Measurements from ENCODE around the gene GLUL.
"Not testable (repeated sequence)": the region's sequence is repeated elsewhere in the genome, so short reads cannot be mapped to it uniquely, and the experiment has no call there.

Gene GLUL

DNA sequence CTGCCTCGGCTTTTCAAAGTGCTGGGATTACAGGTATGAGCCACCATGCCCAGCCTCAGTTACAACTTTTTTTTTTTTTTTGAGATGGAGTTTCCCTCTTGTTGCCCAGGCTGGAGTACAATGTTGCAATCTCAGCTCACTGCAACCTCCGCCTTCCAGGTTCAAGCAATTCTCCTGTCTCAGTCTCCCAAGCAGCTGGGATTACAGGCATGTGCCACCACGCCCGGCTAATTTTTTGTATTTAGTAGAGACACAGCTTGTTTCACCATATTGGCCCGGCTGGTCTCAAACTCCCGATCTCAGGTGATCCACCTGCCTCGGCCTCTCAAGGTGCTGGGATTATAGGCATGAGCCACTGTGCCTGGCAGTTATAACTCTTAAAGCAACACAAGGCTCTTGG is 11.8 kb downstream of the GLUL start:
- Histone ChIP-seq H3K4me1 (ENCODE audit: control insufficient read depth, insufficient read depth, low read length) (peaks cover 53% of the 10 kb centered on the region), H3K36me3 (ENCODE audit: control insufficient read depth, insufficient read depth, low read length) (peaks cover 12% of the 10 kb centered on the region)
- not testable (repeated sequence) for H3K9ac ChIP-seq (ENCODE audit: low read length); H3K27me3 ChIP-seq (ENCODE audit: control insufficient read depth, insufficient read depth, low read length); H3K4me3 ChIP-seq (ENCODE audit: low read length); H3K9me3 ChIP-seq (ENCODE audit: control insufficient read depth, low read length)

DNA sequence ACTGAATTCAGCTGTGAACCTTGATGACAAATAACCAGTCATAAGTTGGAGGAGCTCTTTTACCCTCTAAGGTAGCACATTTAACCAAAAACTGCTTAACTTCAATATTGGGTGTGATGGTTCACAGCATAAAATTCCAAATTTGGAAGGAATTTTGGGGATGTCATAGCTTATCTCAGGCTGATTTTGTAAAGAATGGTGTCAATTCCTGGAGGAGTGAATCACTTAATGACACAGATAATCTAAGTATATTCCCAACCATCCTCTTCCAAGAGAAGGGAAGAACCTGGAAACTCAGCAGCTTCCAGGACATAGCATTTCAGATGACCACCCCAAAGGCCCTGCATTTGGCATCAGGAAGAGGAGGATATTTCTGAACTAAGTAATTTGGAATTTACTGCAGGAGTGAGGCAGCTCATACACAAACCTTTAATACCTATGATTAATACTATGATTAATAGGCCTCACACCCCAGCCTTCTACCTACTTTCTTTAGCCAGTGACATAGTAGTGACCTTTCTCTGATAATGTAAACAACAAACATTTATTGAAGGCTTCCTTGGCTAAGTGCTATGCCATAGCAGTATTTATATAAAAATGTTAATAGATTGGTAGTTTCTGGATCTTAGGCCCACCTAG is 14.5 kb downstream of the GLUL start:
- no peaks in the 10 kb centered on the region for H3K9me3 ChIP-seq (ENCODE audit: control insufficient read depth, low read length)
- H3K4me3 ChIP-seq (ENCODE audit: low read length): no peak overlapping the region
- H3K4me1 ChIP-seq (ENCODE audit: control insufficient read depth, insufficient read depth, low read length): peaks cover 34% of the 10 kb centered on the region
- H3K9ac ChIP-seq (ENCODE audit: low read length): no peak overlapping the region
- no peaks in the 10 kb centered on the region for H3K27me3 ChIP-seq (ENCODE audit: control insufficient read depth, insufficient read depth, low read length)
- H3K36me3 ChIP-seq (ENCODE audit: control insufficient read depth, insufficient read depth, low read length): peaks cover 1% of the 10 kb centered on the region

DNA sequence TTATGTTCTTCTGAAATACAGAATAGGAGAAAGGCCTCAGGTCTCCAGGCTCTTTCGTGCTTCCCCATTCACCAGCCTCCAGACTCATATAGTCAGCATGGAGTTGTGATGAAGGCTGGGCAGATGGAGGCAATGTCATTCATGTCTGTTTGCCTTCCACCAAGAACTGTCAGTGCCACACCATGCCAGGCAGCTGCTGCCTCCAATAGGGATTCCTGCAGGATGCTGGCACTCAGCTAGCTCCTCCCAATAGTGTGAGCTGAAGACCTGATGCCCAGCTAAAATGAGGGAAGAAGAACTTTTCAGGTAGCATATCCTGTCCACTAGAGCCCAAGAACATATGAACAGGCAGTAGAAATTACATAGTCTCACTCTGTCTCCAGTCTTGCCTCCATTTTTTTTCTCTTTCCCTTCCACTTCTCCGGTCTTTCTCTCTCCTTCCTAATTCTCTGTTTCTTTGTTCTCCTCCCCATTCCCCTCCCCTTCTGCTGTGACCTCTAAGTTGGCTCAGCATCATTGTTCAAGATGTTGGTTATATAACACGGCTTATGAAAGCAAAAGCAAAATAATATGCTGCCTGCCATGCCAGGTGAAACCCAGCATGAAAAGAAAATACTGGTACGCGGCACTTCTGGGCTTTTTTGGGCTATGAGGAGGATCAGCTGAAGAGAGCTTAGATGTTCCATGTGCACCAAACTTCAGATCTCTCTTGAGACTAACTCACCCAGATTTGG is 17.3 kb downstream of the GLUL start:
- Histone ChIP-seq H3K9ac (ENCODE audit: low read length) (no peak overlapping the region), H3K27me3 (ENCODE audit: control insufficient read depth, insufficient read depth, low read length) (no peaks in the 10 kb centered on the region), H3K36me3 (ENCODE audit: control insufficient read depth, insufficient read depth, low read length) (no peaks in the 10 kb centered on the region), H3K4me1 (ENCODE audit: control insufficient read depth, insufficient read depth, low read length) (peaks cover 19% of the 10 kb centered on the region), H3K9me3 (ENCODE audit: control insufficient read depth, low read length) (no peaks in the 10 kb centered on the region), H3K4me3 (ENCODE audit: low read length) (no peak overlapping the region)

DNA sequence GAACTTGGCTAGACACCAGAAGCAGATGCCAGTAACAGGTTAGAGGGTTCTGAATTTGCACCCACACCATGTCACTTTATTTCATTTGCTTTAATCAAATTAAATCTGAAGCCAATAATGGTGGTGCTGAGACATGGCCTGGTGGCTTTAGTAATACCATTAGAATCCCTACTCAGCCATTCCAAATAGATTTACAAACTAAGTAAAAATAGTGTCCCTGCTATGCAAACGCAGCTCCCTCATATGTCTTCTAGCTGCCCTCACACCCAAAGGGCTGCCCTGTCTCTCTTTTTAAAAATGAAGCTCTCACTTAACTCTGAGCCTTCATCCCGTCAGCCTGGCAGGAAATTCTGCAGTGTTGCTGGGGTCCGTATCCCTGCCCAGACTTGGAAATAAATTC is 21.1 kb downstream of the GLUL start:
- Histone ChIP-seq H3K27me3 (ENCODE audit: control insufficient read depth, insufficient read depth, low read length) (no peaks in the 10 kb centered on the region), H3K9me3 (ENCODE audit: control insufficient read depth, low read length) (no peaks in the 10 kb centered on the region), H3K4me3 (ENCODE audit: low read length) (no peak overlapping the region), H3K36me3 (ENCODE audit: control insufficient read depth, insufficient read depth, low read length) (no peaks in the 10 kb centered on the region), H3K9ac (ENCODE audit: low read length) (no peak overlapping the region), H3K4me1 (ENCODE audit: control insufficient read depth, insufficient read depth, low read length) (no peaks in the 10 kb centered on the region)

DNA sequence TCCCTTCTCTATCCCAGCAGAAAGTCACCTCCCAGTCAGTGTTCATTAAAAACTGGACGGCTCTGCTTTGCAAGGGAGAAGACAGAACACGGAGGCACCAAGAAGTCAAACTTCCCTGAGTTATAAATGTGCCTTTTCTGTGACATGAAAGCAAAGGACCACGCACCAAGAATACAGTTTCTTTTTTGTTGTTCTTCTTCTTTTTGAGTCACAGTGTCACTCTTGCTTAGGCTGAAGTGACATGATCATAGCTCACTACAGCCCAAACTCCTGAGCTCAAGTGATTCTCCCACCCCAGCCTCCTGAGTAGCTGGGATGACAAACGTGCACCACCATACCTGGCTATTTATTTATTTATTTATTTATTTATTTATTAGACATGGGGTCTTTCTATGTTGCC is 22.7 kb downstream of the GLUL start:
- no peaks in the 10 kb centered on the region for H3K27me3 ChIP-seq (ENCODE audit: control insufficient read depth, insufficient read depth, low read length)
- H3K4me1 ChIP-seq (ENCODE audit: control insufficient read depth, insufficient read depth, low read length): no peaks in the 10 kb centered on the region
- no peak overlapping the region for H3K4me3 ChIP-seq (ENCODE audit: low read length)
- H3K9me3 ChIP-seq (ENCODE audit: control insufficient read depth, low read length): no peaks in the 10 kb centered on the region
- H3K36me3 ChIP-seq (ENCODE audit: control insufficient read depth, insufficient read depth, low read length): no peaks in the 10 kb centered on the region
- H3K9ac ChIP-seq (ENCODE audit: low read length): no peak overlapping the region

DNA sequence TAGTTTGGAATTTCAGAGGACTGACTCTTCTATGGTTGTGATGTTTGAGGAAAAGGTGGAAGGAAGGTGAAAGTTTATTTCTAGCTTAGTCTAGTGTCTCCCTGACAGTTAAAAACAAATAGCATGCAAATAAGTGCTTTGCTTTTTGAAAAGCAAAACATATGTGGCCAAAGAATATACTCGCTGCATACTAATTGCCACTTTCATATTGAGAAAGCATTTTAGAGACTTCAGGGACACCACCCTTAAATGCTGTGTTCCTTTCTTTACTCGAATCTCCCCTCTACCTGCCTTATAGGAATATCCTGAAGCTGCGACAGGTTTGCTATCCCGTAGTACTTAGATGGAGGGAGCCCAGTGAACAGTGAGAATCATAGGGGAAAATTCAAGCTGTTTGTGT is 23.2 kb downstream of the GLUL start:
- H3K4me3 ChIP-seq (ENCODE audit: low read length): no peak overlapping the region
- H3K27me3 ChIP-seq (ENCODE audit: control insufficient read depth, insufficient read depth, low read length): no peaks in the 10 kb centered on the region
- H3K9ac ChIP-seq (ENCODE audit: low read length): no peak overlapping the region
- no peaks in the 10 kb centered on the region for H3K4me1 ChIP-seq (ENCODE audit: control insufficient read depth, insufficient read depth, low read length)
- no peaks in the 10 kb centered on the region for H3K9me3 ChIP-seq (ENCODE audit: control insufficient read depth, low read length)
- no peaks in the 10 kb centered on the region for H3K36me3 ChIP-seq (ENCODE audit: control insufficient read depth, insufficient read depth, low read length)

DNA sequence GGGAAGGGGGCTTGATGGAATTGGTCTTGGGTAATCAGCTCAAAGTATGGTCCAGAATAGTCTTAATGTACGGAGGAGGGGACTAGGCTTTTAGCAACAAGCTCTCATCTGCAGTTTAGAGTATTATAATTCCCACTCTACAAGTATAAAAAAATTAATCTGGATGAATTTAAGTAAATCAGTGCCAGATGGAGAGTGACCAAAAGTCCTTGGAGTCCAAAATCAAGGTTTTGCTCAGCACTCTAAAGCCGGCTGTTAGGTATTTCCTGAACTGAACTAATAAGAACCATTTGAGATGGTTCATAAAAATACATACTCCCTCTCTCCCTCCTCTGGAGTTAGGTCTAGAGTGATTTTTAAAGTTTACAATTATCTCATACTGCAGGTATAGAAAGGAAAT is 23.7 kb downstream of the GLUL start:
- H3K36me3 ChIP-seq (ENCODE audit: control insufficient read depth, insufficient read depth, low read length): no peaks in the 10 kb centered on the region
- H3K4me1 ChIP-seq (ENCODE audit: control insufficient read depth, insufficient read depth, low read length): peaks cover 2% of the 10 kb centered on the region
- H3K9ac ChIP-seq (ENCODE audit: low read length): no peak overlapping the region
- H3K4me3 ChIP-seq (ENCODE audit: low read length): no peak overlapping the region
- no peaks in the 10 kb centered on the region for H3K9me3 ChIP-seq (ENCODE audit: control insufficient read depth, low read length)
- H3K27me3 ChIP-seq (ENCODE audit: control insufficient read depth, insufficient read depth, low read length): no peaks in the 10 kb centered on the region

DNA sequence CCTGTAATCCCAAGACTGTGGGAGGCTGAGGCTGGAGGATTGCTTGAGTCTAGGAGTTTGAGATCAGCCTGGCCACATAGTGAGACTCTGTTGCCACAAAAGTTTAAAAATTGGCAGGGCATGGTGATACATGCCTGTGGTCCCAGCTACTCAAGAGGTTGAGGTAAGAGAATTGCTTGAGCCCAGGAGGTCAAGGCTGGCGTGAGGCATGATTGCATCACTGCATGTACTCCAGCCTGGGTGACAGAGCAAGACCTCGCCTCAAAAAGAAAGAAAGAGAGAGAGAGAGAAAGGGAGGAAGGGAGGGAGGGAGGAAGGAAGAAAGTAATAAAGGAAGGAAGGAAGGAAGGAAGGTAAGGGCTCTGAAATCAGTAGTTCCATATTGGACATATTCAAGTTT is 25.0 kb downstream of the GLUL start:
- Histone ChIP-seq H3K4me3 (ENCODE audit: low read length) (no peak overlapping the region), H3K36me3 (ENCODE audit: control insufficient read depth, insufficient read depth, low read length) (no peaks in the 10 kb centered on the region), H3K9me3 (ENCODE audit: control insufficient read depth, low read length) (no peaks in the 10 kb centered on the region), H3K9ac (ENCODE audit: low read length) (no peak overlapping the region), H3K27me3 (ENCODE audit: control insufficient read depth, insufficient read depth, low read length) (no peaks in the 10 kb centered on the region), H3K4me1 (ENCODE audit: control insufficient read depth, insufficient read depth, low read length) (peaks cover 10% of the 10 kb centered on the region)

DNA sequence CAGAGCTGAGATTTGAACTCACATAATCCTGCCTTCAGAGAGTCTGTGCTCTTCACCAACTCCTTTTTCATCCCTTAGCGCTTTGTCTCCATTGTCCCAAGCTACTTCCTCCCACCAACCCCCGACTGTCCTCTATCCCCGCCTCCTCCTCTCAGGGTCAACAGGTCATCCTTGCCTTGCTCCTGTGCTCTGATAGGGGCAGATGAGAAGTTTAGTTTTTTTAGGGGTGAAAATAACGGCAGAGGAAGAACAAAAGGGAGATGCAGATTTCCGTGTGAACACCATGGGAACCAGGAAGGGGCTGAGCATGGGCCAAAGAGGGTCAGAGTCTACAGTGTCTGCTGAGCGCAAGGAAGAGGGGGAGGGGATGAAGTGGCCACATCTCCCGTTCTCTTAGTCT is 31.9 kb downstream of the GLUL start:
- H3K4me1 ChIP-seq (ENCODE audit: control insufficient read depth, insufficient read depth, low read length): peaks cover 10% of the 10 kb centered on the region
- no peaks in the 10 kb centered on the region for H3K9me3 ChIP-seq (ENCODE audit: control insufficient read depth, low read length)
- no peaks in the 10 kb centered on the region for H3K36me3 ChIP-seq (ENCODE audit: control insufficient read depth, insufficient read depth, low read length)
- H3K27me3 ChIP-seq (ENCODE audit: control insufficient read depth, insufficient read depth, low read length): no peaks in the 10 kb centered on the region
- H3K9ac ChIP-seq (ENCODE audit: low read length): no peak overlapping the region
- no peak overlapping the region for H3K4me3 ChIP-seq (ENCODE audit: low read length)

DNA sequence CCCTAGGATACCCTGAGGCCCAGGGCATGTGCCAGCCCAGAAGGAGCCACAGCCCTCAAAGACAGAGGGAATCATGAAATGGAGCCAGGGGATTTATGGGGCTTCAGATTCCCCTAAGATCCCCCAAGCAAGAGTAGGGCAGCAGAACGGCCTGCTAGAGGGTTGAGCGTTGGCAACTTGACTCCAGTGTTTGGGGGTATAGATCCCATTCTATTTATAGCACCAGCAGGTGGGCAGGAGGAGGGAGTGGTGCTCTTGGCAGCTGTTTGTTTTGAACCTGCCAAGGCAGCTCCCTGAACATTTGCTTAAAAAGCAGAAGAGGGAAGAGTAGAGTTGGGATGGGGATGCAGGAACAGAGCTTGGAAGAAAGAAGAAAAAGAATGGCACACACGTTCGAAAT is 33.7 kb downstream of the GLUL start:
- Histone ChIP-seq H3K9me3 (ENCODE audit: control insufficient read depth, low read length) (no peaks in the 10 kb centered on the region), H3K27me3 (ENCODE audit: control insufficient read depth, insufficient read depth, low read length) (no peaks in the 10 kb centered on the region), H3K4me3 (ENCODE audit: low read length) (no peak overlapping the region), H3K9ac (ENCODE audit: low read length) (no peak overlapping the region), H3K4me1 (ENCODE audit: control insufficient read depth, insufficient read depth, low read length) (peaks cover 7% of the 10 kb centered on the region), H3K36me3 (ENCODE audit: control insufficient read depth, insufficient read depth, low read length) (no peaks in the 10 kb centered on the region)

DNA sequence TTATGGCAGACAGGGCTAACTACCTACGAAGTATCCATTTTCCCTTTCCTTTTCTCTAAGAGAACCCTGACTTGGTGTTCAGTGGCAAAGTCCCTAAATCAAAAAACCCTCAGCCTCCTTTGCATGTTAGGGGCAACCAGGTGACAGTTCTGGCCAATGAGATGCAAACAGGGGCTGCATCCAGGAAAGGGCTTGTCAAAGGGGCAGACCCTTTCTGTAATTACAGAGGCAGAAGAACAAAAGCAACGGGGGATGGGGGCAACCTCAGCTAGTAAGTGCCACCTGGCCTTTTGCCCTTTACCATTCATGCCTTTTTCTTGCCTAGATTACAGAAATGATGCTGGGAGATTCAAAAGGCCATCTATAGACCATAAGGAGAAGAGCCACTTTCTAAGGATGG is 34.4 kb downstream of the GLUL start:
- Histone ChIP-seq H3K9me3 (ENCODE audit: control insufficient read depth, low read length) (no peaks in the 10 kb centered on the region), H3K9ac (ENCODE audit: low read length) (no peak overlapping the region), H3K27me3 (ENCODE audit: control insufficient read depth, insufficient read depth, low read length) (no peaks in the 10 kb centered on the region), H3K4me1 (ENCODE audit: control insufficient read depth, insufficient read depth, low read length) (peaks cover 3% of the 10 kb centered on the region), H3K36me3 (ENCODE audit: control insufficient read depth, insufficient read depth, low read length) (no peaks in the 10 kb centered on the region), H3K4me3 (ENCODE audit: low read length) (no peak overlapping the region)

DNA sequence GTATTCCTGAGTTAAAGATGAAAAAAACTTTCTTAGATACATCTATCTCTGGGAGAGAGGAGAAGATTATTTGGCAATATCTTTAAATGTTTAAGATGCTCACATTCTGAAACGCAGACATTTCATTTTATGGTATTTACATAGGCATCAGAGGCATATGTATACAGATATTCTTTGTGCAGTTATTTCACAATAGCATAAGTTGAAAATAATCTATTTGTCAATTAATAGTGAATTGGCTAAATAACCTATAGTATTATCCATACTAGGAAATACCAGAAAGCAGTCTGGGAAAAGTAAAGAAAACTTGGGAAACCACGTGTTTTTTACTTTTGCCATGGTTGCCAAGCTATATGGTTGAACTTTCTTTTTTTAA is 35.9 kb downstream of the GLUL start:
- no peaks in the 10 kb centered on the region for H3K9me3 ChIP-seq (ENCODE audit: control insufficient read depth, low read length)
- H3K4me1 ChIP-seq (ENCODE audit: control insufficient read depth, insufficient read depth, low read length): no peaks in the 10 kb centered on the region
- no peak overlapping the region for H3K9ac ChIP-seq (ENCODE audit: low read length)
- H3K27me3 ChIP-seq (ENCODE audit: control insufficient read depth, insufficient read depth, low read length): no peaks in the 10 kb centered on the region
- H3K36me3 ChIP-seq (ENCODE audit: control insufficient read depth, insufficient read depth, low read length): no peaks in the 10 kb centered on the region
- H3K4me3 ChIP-seq (ENCODE audit: low read length): no peak overlapping the region
